SH-SY5Y (cell line): ENCODE results near the gene RAI14.

Source experiments
- GATA2 ChIP-seq: IDR thresholded peaks from 2 replicates; pipeline ENCODE4 v1.6.1; 2011; ENCODE audit warnings: mild to moderate bottlenecking, low read depth, low read length
- GATA3 ChIP-seq: IDR thresholded peaks from 2 replicates; pipeline ENCODE4 v1.6.1; 2011; ENCODE audit warnings: low read depth, mild to moderate bottlenecking, low read length, moderate library complexity

DNA sequence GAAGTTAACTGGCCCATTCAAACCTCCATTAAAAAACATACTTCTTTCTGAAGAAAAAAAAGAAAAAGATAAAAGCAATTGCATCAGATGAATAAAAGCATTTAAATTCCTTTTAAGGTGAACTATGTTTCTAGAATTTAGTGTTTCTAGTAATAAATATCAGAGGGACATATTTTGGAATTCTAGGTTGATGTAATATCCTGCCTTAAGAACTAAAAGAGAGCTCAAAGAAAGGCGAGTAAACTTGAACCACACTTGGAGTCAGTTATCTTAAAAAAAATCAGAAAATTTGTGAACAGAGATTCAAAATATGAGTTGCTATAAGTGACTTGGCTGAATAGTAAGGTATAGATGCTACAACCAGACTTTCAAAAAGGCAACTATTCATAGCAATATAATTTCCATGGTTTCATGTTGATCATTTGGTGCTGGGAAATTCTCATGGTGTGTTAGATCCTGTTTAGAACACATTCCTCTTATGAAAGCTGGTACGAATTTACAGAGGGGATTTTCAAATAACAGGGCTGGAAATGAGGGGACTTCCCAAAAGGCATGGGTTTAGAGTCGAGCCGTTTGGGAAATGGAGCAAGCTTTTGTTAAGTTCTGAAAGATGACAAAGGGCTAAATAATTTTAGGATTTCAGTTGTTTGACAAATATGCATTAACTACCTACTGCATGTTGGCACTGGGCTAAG is 37.6 kb upstream of the RAI14 start:
- TF ChIP-seq GATA2 = no peak
- TF ChIP-seq GATA3 = no peak
